ENCODE data around the gene STBD1.

- no peak for TF ChIP-seq CTCF (conservative IDR thresholded peaks at IDR 0.05 in 1 of 2, IDR thresholded peaks at IDR 0.05 in 1 of 2; ENCODE audit: extremely low read depth in 1 of 2, insufficient read depth in 1 of 2, low read depth in 1 of 2, low read length in 2 of 2)
- no peak for TF ChIP-seq EZH2 (IDR thresholded peaks at IDR 0.05; ENCODE audit: borderline replicate concordance, low read length)
Measured at GRCh38 chr4:76280488-76281441, 25.8 kb upstream of the STBD1 start.

Measured in mammary epithelial cell (primary cell).